ENCODE results near the gene KLHL17. TPM values are rescaled to one million over a fixed set of nuclear protein-coding genes. Genes with fewer than 3 reads are reported as not detected.
A peak's percentile ranks its signal among the peaks of the same experiment; 100 is the strongest.

The KLHL17 gene
- total and polyA plus RNA-seq, 10 of the 15 experiments (the other 5 are each of a cell fraction or from before 2014, with no cell fraction given) = 0.03 to 30.6 (median 5.3) TPM

- TF ChIP-seq RELA (IDR thresholded peaks at IDR 0.05; ENCODE audit: borderline replicate concordance, partially characterized antibody) = peak; percentile 60
- peak; percentile 77 for TF ChIP-seq RELB (IDR thresholded peaks at IDR 0.05; ENCODE audit: low read depth)
- peak; percentile 68 for TF ChIP-seq MTA2 (IDR thresholded peaks at IDR 0.05; ENCODE audit: low read depth)
- no peak for TF ChIP-seq SIX5 (IDR thresholded peaks at IDR 0.05; ENCODE audit: low read depth, low read length, severe bottlenecking)
- no peak for TF ChIP-seq FOXM1 (IDR thresholded peaks at IDR 0.05; ENCODE audit: low read depth, low read length)
- no peak; the same call in 1 of the 2 replicates for TF ChIP-seq SMARCA5 (IDR thresholded peaks at IDR 0.05)
- TF ChIP-seq EP300 (IDR thresholded peaks at IDR 0.05; ENCODE audit: borderline replicate concordance in 1 of 2, control insufficient read depth in 1 of 2, low read depth in 2 of 2, low read length in 2 of 2) = peak in 1 of 2 experiments; percentile 39; a peak in 1 of 4 replicates
- no peak for TF ChIP-seq IRF3 (IDR thresholded peaks at IDR 0.05)
- no peak for TF ChIP-seq WRNIP1 (IDR thresholded peaks at IDR 0.05; ENCODE audit: borderline replicate concordance, low read depth, low read length)
- TF ChIP-seq NBN (IDR thresholded peaks at IDR 0.05) = peak; percentile 82; the same call in 1 of the 2 replicates
- TF ChIP-seq, protein P1, sequence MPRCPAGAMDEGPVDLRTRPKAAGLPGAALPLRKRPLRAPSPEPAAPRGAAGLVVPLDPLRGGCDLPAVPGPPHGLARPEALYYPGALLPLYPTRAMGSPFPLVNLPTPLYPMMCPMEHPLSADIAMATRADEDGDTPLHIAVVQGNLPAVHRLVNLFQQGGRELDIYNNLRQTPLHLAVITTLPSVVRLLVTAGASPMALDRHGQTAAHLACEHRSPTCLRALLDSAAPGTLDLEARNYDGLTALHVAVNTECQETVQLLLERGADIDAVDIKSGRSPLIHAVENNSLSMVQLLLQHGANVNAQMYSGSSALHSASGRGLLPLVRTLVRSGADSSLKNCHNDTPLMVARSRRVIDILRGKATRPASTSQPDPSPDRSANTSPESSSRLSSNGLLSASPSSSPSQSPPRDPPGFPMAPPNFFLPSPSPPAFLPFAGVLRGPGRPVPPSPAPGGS (IDR thresholded peaks at IDR 0.05; ENCODE audit: borderline replicate concordance, insufficient read depth, low read depth, low read length, poor library complexity, severe bottlenecking) = no peak
- TF ChIP-seq ASH2L (IDR thresholded peaks at IDR 0.05; ENCODE audit: borderline replicate concordance, low read depth) = 0 out of 2 replicates have a peak, but pooled peaks have one; percentile 63
- TF ChIP-seq BCL11A (IDR thresholded peaks at IDR 0.05; ENCODE audit: low read depth, low read length) = no peak
- TF ChIP-seq EED (IDR thresholded peaks at IDR 0.05; ENCODE audit: low read depth) = peak; percentile 79
- TF ChIP-seq, protein P2, sequence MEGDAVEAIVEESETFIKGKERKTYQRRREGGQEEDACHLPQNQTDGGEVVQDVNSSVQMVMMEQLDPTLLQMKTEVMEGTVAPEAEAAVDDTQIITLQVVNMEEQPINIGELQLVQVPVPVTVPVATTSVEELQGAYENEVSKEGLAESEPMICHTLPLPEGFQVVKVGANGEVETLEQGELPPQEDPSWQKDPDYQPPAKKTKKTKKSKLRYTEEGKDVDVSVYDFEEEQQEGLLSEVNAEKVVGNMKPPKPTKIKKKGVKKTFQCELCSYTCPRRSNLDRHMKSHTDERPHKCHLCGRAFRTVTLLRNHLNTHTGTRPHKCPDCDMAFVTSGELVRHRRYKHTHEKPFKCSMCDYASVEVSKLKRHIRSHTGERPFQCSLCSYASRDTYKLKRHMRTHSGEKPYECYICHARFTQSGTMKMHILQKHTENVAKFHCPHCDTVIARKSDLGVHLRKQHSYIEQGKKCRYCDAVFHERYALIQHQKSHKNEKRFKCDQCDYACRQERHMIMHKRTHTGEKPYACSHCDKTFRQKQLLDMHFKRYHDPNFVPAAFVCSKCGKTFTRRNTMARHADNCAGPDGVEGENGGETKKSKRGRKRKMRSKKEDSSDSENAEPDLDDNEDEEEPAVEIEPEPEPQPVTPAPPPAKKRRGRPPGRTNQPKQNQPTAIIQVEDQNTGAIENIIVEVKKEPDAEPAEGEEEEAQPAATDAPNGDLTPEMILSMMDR (IDR thresholded peaks at IDR 0.05 in 2 of 3, conservative IDR thresholded peaks at IDR 0.05 in 1 of 3; ENCODE audit: control insufficient read depth in 2 of 3, extremely low read depth in 1 of 3, insufficient read depth in 1 of 3, low read depth in 3 of 3, low read length in 3 of 3) = no peak
- TF ChIP-seq ZNF24 (IDR thresholded peaks at IDR 0.05) = no peak
- peak; percentile 57; the same call in 1 of the 2 replicates for TF ChIP-seq ZNF207 (IDR thresholded peaks at IDR 0.05; ENCODE audit: borderline replicate concordance)
- no peak for TF ChIP-seq RBBP5 (conservative IDR thresholded peaks at IDR 0.05)
- TF ChIP-seq, protein P3, sequence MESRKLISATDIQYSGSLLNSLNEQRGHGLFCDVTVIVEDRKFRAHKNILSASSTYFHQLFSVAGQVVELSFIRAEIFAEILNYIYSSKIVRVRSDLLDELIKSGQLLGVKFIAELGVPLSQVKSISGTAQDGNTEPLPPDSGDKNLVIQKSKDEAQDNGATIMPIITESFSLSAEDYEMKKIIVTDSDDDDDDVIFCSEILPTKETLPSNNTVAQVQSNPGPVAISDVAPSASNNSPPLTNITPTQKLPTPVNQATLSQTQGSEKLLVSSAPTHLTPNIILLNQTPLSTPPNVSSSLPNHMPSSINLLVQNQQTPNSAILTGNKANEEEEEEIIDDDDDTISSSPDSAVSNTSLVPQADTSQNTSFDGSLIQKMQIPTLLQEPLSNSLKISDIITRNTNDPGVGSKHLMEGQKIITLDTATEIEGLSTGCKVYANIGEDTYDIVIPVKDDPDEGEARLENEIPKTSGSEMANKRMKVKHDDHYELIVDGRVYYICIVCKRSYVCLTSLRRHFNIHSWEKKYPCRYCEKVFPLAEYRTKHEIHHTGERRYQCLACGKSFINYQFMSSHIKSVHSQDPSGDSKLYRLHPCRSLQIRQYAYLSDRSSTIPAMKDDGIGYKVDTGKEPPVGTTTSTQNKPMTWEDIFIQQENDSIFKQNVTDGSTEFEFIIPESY (IDR thresholded peaks at IDR 0.05) = no peak
- no peak for TF ChIP-seq KDM1A (IDR thresholded peaks at IDR 0.05; ENCODE audit: borderline replicate concordance)
- TF ChIP-seq POU2F2 (IDR thresholded peaks at IDR 0.05; ENCODE audit: borderline replicate concordance, low read depth, low read length) = peak; percentile 74; the same call in 1 of the 3 replicates
Measured at GRCh38 chr1:1013105-1013921, 52.9 kb downstream of the KLHL17 start, which contains the start of gene ISG15 (continued).
